Hepatocyte (in vitro differentiated cells): ENCODE data around the gene STX18.

ENCODE experiments used
- EZH2 ChIP-seq: fragments of 200-600 bp; sonication (generic); IDR thresholded peaks from 2 replicates; pipeline ENCODE4 v1.6.1; 2016; ENCODE audit warnings: antibody characterized with exemption, mild to moderate bottlenecking, borderline replicate concordance
- EZH2phosphoT487 ChIP-seq: fragments of 200-600 bp; sonication (generic); IDR thresholded peaks from one replicate; pipeline ENCODE4 v1.6.1; 2018; ENCODE audit warnings: antibody characterized with exemption, mild to moderate bottlenecking, low read depth, moderate library complexity; ENCODE audit not compliant: unreplicated experiment, severe bottlenecking
- TF ChIP-seq, protein P1 (sequence below): fragments of 200-600 bp; sonication (generic); IDR thresholded peaks from 2 replicates; pipeline ENCODE4 v1.5.1; 2016; ENCODE audit warnings: antibody characterized with exemption, mild to moderate bottlenecking; ENCODE audit not compliant: poor library complexity

DNA sequence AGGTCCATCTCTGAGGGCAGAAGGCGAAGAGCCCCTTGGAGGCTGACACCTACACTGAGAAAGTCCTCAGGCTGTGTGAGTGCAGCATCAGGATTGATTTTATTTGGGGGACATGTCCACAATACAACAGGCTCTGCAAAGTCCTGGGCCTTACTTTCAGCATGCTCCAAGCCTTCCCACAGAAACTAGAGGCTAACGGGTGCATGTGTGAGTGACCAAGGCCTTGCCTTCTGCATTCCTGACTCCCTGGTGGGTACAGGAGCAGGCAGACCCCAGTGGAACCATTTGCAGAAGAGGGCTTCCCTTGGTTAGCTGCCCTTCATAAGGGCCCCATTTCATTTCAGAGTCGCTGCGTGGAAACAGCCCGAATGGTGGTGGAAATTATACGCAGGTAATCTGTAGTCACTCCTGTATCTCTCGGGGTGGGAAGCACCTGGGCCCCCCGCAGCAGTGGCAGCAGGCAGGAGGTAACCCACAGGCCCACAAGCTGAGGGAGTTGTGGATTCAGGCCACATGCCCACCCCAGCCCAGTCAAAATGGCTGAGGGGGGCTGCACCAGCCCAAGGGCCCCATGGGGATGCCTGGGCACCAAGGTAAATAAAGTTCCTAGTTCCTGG lies 117.2 kb downstream of the STX18 start:
- TF ChIP-seq, protein P1, sequence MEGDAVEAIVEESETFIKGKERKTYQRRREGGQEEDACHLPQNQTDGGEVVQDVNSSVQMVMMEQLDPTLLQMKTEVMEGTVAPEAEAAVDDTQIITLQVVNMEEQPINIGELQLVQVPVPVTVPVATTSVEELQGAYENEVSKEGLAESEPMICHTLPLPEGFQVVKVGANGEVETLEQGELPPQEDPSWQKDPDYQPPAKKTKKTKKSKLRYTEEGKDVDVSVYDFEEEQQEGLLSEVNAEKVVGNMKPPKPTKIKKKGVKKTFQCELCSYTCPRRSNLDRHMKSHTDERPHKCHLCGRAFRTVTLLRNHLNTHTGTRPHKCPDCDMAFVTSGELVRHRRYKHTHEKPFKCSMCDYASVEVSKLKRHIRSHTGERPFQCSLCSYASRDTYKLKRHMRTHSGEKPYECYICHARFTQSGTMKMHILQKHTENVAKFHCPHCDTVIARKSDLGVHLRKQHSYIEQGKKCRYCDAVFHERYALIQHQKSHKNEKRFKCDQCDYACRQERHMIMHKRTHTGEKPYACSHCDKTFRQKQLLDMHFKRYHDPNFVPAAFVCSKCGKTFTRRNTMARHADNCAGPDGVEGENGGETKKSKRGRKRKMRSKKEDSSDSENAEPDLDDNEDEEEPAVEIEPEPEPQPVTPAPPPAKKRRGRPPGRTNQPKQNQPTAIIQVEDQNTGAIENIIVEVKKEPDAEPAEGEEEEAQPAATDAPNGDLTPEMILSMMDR, result no peak
- TF ChIP-seq EZH2 (no peak), EZH2phosphoT487 (no peak)
